RCC 7860 (cell line): ENCODE results near the gene FOSB.

Experiments
- DNase-seq: peaks from one replicate; pipeline ENCODE4 v3.0.0-alpha.2; 2015; ENCODE audit warnings: low spot score
- FAIRE-seq: peaks from 2 replicates; lab custom pipeline; 2012; peaks lifted over from hg19 to GRCh38; lab: Jason Lieb, UNC

FOSB gene

DNA sequence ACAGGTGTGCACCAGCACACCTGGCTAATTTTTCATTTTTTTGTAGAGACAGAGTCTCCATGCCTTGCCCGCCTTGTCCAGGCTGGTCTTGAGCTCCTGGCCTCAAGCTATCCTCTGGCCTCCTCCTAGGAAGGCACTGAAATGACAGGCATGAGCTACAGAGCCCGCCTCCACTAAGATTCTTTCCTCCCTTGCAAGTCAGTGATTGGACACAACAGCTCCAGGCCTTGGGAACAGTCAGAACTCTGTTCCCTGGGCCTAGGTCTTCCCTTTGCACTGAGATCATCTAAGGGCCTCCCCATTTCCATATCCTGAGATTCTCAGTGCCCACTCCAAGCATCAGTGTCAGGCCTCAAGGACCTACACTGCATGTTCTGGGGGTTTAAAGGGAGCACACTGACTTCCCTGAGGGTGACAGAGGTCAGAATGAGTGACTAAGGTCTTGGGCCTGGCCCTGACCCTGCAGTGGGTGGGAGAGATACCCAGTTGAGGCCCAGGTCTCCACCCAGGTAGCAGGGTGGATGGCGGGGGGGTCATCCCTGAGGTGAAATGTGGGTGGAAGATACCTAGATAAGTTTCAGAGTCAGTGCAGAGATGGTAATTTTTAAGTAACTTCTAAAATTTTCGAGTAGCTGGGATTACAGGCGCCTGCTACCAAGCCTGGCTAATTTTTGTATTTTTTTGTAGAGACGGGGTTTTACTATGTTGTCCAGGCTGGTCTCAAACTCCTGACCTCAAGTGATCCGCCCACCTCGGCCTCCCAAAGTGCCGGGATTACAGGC, 26.7 kb upstream of the FOSB start:
- DNase-seq (peak; percentile 17), FAIRE-seq (no peak)

DNA sequence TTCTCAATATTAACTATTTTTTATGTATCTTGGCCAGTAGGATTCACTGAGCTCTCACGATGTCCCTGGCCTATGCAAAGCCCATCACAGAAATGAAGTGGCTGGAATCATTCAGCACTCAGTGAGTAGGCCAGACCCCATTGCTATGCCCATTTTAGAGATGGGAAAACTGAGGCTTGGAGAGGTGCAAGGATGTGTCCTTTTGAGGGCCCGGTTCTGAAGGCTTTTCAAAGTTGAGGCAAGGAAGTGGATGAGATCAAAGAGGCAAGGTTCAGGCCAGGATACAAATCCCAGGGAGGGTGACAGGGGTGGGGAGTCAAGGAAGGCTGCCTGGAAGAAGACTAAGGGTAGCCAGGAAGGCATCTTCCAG, 25.4 kb upstream of the FOSB start:
- FAIRE-seq (no peak), DNase-seq (no peak)

DNA sequence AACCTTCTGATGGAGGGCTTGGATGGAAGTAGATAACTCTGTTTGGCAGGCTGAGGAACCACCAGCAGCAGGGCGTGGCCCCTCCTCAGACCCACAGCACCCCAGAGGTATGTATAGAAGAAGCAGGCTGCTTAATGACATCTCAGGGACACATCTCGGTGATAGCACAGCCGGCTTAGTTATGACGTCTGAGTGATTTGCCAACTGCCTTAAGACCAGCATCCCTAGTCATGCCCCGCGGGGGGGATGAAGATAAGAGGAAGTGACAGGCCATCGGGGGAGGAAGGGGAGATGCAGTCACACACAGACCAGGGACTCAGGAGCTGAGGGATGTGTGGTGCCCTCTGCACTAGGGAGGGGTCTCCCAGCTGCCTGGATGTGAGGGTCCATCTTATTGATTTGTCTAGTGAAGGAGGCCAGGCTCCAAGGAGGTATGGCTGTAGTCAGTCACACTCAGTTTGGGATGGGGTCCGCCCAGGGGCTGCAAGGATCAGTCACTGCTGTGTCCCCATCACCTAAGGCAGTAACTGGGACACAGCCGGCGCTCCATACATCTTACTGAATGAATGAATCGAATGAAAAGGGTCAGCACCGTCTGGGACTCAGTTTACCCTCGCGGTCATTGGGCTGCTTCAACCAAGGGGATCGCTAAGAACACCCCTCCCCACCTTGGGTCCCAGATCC, 24.9 kb upstream of the FOSB start:
- FAIRE-seq: no peak

DNA sequence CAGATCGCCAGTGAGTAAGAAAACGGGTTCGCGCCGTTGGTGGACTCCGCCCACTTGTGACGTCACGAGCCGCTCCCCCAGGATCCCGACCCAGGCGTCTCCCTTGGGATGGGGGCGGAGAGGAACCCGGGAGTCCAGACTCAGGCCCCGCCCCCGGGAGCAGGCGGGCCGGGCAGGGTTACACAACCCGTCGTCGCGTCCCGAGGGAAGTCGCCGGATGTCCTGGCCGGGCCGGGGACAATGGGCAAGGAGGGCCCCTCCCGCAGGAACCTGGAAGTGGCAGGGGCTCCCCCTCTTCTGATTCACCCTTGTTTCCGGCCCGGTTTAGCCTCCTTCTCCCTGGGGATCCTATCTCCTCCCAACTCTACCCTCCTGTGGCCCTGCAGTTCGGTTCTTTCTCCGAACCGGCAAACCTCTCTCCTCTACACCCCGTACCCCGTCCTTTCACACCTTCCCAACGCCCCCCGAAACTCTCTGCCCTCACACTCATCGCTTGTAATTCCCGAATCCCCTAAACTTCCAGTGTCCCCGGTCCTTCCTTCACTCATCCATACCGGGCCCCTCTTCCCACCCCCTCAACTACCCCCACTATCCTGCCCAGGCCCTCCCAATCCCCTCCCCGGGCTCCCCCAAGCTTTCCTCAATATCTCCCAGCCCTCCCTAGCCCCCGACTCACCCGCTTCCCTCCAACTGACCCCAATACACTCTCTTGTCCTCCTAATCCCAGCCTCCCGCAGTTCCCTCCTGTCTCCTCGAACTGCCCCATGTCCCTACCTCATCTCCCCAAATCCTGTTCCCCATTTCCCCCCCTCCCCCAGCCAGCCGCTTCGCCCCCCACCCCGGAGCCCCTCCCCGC, 24.1 kb upstream of the FOSB start:
- FAIRE-seq: peak; percentile 30
- peak; percentile 90 for DNase-seq

More for the DNA sequence above, 24.9 kb upstream of the FOSB start:
- peak; percentile 66 for DNase-seq

DNA sequence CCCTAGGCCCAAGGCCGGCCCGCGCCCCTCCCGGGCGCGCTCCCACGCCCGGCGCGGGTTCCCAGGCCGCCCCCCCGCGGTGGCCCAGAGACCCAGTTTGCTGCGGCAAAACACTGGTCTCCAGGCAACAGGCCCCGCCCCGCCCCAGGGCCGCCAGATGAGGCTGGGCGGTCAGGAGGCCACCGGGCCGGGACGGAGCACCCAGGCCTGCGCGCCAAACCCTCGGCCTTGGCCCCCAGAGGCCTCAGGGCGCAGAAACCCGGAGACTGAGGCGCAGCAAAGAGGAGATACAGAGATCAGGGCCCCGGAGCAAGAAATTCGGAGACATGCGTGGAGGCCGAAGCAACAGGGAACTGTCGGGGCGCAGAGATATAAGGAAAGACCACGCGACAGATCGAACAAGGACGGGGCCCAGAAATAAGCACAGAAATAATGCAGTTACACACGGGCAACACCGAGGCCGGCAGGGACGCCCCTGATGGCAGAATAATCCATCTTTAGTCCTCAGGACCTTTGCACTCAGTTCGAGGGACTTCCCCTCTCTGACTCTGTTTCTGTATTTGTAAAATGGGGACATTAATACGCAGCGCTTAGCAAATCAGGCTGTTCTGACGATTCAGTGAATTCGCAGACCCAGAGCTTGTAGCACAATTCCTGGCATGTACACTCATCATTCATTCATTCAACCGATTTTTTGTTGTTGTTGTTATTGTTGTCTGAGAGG, 23.3 kb upstream of the FOSB start:
- FAIRE-seq (no peak), DNase-seq (peak; percentile 77)

DNA sequence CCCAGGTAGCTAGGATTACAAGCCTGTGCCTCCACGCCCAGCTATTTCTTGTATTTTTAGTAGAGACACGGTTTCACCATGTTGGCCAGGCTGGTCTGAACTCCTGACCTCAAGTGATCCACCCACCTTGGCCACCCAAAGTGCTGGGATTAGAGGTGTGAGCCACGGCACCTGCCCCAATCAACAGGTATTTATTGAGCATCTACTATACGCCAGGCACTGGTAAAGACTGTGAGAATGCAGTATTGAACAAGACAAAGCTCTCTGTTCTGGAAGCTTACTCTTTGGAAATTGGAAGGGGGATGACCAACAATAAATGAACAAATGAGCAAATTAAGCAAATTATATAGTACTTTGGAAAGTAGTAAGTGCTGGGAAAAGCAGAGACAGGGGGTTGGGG, 22.7 kb upstream of the FOSB start:
- DNase-seq: no peak
- FAIRE-seq: no peak

DNA sequence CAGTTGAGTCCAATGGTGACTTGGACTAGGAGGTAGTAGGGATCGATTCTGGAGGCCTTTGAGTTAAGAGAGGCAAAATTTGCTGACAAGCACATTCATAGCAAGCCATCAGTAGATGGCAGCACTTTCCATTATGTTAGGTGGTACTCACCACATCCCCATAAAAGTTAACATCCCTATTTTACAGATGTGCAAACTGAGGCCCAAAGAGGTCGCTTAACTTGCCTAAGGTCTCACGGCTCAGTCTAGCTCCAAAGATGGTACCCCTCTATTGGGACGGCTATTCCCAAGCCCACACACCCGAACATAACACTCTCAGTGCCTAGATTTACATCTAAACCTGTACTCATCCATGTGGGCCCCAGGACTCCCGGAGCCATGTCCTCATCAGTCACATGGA, 21.5 kb upstream of the FOSB start:
- FAIRE-seq (no peak), DNase-seq (peak; percentile 40)

DNA sequence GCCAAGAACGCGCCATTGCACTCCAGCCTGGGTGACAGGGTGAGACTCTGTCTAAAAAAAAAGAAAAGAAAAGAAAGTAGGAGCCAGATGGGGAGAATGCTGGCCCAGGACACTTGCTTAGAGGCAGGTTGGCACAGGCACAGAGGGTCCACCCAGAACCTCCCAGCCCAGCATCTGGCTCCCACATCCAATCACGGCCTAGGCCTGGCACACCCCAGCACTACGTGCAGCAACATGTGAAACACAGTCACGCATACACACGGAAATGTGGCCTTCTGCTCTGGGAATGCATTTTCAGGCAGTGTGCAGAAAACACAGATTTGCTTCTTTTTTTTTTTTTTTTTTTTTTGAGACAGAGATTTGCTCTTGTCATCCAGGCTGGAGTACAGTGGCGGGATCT, 20.9 kb upstream of the FOSB start:
- DNase-seq: no peak
- no peak for FAIRE-seq

DNA sequence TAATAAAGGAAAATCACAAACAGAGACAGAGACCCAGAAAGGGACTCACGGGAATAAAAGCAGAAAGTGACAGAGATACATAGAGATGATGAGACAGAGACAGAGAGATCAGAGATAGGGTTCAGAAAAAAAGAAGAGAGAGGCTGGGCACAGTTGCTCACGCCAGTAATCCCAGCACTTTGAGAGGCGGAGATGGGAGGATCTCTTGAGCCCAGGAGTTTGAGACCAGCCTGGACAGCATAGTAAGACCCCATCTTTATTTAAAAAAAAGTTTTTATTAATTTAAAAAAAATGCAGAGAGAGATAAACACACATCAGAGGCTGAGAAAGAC, 19.4 kb upstream of the FOSB start:
- DNase-seq (no peak), FAIRE-seq (no peak)

DNA sequence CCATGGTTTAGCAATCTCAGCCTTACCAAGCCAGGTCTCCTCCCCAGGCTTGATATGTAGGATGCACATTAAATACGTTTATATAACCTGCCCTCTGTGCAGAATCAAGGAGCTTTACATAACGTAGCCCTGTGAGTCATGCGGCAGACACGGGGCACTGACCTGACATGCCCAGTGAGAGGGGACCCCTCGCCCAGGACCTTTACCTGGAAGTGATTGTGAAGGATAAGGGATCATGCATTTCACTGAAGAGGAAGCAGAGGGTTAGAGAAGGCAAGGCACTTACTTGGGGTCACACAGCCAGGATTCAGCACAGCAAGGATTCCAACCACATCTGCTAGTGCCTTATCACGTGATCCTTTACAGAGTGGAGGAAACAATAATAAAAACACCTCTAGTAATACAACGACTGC, 18.9 kb upstream of the FOSB start:
- DNase-seq (no peak), FAIRE-seq (no peak)

DNA sequence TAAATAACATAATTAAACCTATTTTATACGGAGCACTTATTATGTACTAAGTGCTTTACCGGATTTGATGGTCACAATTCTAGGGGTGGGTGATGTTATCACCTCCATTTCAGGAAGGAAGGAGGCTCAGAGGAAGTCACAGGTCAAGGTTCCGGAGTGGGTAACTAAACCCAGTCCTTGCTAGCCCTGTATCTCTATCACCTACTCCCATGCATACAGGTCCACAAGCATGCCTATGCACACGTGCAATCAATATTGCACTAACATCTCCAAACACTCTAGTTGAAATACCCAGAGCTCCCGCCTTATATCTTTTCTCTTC, 17.8 kb upstream of the FOSB start:
- FAIRE-seq (no peak), DNase-seq (no peak)

DNA sequence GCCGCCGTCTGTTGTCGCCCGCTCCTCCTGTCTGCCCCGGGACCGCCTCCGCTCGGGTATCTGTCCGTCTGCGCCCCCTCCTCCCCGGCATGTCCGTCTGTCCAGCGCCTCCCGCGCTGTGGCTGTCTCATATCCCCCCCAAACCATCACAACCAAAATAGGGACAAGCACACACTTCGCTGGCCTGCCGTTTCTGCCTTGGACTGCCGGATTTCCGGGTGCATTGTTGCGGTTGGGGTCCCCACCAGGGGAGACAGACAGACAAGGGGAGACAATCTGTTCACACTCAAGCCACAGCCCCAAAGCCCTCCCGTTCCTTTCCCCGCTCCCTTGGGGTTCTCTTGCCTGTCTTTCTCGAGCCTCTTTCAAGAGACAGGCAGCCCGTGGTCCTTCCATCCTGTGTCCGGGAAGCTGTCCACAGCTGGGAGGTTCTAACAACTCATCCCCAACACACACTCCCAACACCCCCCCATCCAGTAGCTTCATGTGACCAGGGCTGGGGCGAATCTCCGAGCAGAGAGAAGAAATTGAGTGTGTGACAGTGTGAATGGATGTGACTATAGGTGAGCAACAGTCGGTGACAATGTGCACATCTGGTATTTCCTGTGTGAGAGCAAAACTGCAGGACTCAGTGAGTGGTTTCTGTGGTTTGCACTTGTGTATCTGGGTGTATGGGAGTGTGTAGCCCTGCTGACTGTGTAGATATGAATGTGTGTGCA, 16.5 kb upstream of the FOSB start:
- DNase-seq (peak; percentile 42), FAIRE-seq (no peak)

DNA sequence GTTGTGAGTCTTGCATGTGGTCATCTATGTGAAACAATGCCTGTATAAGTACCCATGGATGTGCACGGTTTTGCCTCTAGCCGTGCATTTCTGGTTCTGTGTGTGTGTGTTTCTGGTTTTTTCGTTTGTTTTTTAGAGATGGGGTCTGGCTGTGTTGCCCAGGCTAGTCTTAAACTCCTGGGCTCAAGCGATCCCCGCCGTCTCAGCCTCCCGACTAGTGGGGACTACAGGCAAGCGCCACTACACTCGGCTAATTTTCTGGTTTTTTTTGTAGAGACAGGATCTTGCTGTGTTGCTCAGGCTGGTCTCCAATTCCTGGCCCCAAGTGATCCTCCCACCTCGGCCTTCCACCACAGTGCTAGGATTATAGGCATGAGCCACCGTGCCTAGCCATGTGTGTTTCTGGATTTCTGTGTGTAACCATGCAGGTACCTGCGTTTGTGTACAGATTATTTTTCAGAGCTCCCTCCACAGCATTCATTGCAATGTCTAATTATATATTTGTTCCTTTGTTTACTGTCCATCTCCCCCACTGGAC, 15.9 kb upstream of the FOSB start:
- DNase-seq (no peak), FAIRE-seq (no peak)

DNA sequence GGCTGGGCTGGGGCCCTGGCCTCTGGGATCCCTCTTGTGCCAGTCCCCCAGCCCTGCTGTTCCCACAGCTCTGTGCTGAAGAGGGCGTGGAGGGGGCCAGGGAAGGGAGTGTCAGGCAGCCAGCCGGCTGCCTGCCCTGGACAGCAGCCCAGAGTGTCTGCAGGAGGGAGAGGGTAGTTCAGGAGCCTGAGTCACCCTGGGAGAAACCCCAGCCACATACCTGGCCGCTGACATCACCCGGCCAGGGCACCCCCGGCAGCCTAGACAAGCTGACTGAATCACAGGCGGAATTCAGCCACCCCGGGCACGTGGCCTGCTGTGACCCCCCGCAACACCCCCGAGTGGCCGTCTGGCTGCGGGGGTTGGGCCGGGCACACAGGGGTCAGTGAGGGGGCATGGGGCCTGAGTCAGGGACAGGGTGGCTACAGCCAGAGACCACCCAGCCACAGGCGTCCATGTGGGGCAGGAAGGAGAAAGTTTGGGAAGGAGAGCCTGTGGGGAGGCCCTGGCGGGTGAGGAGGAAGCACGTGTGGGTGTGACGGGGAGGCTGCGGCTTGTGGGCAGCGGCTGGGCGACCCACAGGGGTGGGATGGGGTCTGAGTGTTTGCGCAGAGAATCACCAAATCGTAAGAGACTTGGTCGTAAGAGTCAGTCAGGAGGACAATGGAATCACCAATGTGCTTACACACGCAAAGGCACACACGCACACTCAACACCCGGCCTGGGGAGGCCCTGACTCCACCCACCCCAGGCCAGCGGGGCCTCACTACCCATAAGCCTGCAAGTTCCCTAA, 11.9 kb upstream of the FOSB start:
- DNase-seq: peak; percentile 98
- FAIRE-seq: peak; percentile 76

DNA sequence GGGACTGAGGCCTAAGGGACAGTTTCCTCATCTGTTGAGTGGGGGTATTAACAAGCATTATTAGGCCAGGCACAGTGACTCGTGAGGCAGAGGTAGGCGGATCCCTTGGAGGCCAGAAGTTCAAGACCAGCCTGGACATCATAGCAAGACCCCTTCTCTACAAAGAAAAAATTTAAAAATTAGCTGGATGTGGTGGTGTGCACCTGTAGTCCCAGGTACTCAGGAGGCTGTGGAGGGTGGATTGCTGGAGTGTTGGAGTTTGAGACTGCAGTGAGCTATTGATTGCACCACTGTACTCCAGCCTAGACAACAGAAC, 11.3 kb upstream of the FOSB start:
- DNase-seq: no peak
- no peak for FAIRE-seq

DNA sequence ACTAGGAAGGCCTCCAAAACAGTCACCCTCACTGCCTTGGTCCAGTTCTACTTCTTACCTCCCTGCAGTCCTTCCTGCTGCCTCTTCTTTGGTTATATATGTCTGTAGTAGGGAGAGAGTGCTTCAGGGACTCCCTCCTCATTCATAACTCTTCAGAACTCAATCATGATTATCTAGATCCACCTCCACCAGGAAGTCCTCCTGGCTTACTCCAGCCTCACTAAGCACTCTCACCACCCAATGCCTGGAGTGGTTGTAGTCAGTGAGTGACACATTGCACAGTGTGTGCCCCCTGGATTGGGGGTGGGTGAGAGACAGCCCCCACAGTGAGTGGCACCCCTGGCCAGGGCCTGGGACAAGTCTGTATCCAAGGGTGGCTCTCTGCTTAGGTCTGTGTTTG, 10.0 kb upstream of the FOSB start:
- DNase-seq (no peak), FAIRE-seq (no peak)

DNA sequence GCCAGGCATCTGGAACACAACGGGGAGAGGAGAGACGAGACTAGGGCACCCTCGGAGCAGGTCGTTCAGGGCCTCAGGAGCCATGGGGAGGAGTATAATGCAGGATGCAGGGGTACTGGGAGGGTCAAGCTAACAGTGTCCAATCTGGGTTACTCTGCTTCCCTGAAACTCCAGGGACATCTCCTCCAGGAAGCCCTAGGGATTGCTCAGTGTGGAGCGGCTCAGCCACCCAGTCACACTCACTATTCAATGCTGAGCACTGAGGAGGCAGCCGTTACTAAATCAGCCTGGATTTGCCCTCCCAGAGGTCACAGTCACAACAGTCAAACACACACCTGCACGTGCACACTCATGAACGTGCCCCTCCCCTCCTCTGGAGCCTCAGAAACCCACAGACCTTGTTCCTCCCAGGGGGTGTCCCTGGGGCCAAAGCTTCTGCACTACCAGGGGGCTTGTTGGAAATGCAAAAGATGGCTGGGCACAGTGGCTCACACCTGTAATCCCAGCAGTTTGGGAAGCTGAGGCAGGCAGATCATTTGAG, 6.9 kb upstream of the FOSB start:
- DNase-seq (no peak), FAIRE-seq (no peak)

DNA sequence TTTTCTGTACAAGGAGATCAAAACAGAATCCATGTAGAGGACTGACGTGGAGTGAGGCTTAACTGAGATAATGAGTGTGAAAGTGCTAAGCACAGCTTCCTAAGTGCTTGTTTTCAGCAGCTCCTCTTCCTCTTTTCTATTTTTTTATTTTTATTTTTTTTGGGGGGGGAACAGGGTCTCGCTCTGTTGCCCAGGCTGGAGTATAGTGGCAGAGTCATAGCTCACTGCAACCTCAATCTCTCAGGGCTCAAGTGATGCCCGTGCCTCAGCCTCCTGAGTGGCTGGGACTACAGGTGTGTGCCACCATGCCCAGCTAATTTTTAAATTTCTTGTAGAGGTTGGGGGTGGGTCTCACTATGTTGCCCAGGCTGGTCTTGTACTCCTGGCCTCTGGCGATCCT, 5.6 kb upstream of the FOSB start:
- FAIRE-seq: no peak
- no peak for DNase-seq

DNA sequence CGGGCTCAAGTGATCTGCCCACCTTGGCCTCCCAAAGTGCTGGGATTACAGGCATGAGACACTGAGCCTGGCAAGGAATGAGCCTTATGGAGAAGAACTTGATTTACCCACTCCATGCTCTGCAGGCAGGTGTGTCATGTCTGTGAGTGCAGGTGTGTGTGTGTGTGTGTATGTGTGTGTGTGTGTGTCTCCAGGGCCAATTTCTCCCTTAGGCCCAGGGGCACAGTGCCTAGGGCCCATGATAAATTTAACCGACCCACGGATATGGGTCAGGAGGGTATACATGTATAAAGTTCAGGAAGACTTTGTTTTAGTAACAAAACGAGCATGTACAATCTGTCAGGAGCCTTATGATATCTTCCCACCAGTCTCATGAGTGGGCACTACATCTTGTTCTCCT, 4.6 kb upstream of the FOSB start:
- FAIRE-seq (no peak), DNase-seq (no peak)

DNA sequence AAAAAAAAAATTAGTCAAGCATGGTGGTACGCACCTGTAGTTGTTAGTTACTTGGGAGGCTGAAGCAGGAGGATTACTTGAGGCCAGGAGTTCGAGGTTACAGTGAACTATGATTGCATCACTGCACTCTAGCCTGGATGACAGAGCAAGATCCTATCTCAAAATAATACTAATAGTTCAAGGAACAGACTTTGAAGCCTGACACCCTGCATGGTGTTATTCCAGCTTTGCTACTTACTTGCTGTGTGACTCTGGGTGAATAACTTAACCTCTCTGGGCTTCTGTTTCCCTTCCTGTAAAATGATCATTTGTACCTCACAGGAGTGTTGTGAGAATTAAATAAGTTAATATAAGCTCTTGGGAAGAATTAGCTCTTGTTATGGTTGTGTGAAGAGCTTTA, 3.5 kb upstream of the FOSB start:
- DNase-seq: no peak
- FAIRE-seq: no peak
